ENCODE measurements around the gene ATP13A4.

ATP13A4 gene

DNA sequence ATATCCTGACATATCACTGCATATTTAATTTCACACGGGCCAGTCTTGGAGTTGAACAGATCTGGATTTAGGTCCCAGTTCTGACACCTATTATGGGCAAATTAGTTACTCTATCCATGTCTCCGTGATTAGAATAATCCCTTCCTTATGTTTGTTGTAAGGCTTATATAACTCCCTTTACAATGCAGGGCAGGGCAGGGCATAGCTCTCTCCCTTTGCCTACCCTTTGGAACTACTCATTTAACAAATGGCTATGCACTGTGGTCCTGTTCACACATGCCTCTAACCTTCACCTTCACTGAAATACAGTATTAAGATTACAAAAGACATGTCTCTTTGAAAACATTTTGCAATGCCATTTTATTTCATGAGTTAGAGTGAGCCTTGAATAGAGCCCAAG lies 151.4 kb downstream of the ATP13A4 start:
- no peak for DNase-seq (ENCODE audit: low read depth, low spot score)

DNA sequence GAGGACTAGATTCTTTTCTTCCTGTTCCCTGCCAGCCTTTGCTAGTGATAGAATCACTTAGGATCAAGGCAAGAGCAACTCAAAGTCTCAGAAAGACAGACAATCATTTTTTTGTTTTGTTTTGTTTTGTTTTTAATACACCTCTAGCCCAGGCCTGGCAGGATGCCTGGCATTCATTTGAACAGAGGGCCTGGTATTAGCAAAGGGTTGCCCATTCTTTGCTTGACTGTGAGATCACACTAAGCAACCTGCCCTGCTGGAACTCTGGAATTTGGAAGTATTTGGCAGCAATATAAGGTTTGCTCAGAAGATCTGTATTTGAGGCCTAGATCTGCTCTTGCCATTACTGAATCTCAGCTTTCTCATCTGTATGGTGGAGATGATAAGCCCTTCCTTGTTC lies 154.4 kb downstream of the ATP13A4 start:
- DNase-seq (ENCODE audit: low read depth, low spot score) = no peak

DNA sequence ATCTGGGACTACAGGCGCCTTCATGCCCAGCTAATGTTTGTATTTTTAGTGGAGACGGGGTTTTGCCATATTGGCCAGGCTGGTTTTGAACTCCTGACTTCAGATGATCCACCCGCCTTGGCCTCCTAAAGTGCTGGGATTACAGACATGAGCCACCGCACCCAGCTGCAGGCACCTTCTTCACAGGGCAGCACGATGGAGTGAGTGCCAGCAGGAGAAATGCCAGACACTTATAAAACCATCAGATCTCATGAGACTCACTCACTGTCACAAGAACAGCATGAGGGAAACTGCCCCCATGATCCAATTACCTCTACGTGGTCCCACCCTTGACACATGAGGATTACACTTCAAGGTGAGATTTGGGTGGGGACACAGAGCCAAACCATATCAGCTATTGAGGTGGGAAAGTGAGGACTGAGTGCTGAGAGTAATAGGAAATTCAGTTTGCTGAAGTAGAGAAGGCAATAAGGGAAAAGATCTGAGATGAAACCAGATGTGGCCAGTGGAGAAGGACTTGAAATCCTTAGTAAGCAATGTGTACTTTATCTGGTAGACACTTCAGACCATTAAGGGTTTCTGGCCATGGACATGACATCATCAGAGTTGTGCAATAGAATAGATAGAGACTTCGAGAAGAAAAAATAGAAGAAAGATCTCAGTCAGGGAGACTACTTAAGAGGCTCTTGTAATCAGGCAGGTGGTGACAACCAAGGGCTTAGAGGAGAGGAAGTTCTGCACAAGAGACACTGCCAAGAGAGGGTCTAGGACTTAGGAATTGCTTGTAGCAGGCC lies 158.0 kb downstream of the ATP13A4 start:
- no peak for DNase-seq (ENCODE audit: low read depth, low spot score)

DNA sequence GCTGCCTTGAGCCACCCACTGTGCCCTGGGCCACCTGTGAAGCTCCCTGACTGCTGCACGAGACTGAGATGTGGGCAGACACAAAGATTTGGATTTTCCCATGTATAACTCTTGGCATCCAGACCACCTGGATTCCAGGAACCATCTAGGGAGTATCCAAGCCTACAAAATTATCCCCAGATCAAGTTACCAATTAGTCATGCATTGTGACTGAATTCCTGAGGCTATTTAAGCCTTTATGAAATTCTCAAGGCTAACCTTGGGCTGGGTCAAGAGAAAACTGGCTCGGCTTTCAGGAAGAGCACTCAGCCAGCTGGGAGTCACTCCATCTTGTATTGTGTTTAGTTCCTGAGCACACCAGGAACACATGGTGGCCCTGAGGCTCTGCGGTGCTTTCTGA lies 162.8 kb downstream of the ATP13A4 start:
- DNase-seq (ENCODE audit: low read depth, low spot score) = no peak

DNA sequence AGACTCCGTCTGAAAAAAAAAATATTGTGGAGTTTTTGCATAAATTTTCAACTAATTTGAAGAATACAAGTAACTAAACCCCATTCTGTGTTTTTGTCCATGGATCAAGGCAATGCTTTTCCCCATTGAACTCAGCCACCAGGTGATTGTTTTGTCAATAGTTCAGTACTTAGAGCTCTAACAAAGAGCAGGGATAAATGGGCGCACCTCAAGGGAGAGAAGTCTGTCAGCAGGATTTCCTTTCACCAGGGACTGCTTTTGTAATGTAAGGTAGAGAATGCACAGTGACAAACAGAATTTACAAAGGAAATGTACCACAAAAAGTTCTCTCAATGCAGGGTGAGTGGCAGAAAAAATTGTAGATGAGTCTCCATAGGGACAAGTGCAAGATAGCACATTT lies 165.4 kb downstream of the ATP13A4 start:
- DNase-seq (ENCODE audit: low read depth, low spot score) = no peak

DNA sequence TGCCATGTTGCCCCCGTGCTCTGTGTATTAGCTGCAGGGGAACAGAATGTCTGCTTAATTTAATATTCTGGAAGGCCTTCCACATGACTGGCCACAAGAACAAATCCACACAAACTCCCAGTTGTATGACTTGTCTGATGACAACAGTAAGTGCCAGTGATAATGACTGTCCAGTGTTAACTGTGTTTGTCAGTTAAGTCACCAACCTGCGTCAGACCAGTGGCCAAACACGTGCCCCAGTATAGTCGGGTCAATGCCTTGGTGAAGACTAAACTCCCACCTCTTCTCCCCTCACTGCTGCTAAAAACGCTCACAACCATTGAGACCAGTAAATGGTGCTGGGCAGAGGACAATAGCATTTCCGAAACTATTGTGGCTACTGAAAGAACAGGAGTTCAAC lies 166.3 kb downstream of the ATP13A4 start:
- DNase-seq (ENCODE audit: low read depth, low spot score) = no peak

DNA sequence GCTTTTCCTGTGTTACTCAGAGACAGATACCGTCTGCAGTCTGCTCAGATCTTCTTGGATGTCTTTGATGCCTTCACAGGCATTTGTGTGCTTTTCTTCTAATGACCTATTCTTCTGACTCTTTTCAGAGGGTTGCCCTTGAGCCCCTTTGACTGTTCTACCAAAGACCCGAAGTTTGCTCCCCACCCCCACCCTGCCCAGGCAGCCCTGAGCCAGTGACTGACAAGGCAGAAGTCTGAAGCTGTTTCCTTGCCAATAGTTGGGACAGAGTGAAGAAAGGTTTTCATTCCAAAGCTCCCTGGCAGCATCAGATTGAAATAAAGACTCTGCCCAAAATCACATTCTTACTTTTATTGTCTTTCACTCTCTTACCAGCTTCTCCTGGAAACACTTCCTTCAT lies 167.1 kb downstream of the ATP13A4 start:
- no peak for DNase-seq (ENCODE audit: low read depth, low spot score)

DNA sequence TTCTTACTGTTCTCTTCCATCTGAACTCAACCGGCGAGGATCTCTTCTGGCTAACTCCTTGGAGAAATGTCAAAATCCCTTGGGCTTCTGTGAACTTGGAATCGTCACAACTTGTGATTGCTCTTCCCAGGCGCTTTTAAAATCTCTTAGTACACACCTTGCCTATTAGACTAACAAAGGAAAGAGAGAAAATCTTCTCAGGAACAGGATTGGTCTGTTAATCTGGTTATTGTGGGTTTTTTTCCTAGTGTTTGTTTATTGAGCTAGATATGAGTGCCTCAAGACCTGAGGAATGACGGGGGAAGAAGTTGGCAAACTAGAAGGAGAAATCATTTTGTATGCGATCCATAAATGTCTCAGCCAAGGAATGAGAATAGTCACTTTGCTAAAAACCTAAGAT lies 176.0 kb downstream of the ATP13A4 start, which contains the start of gene ATP13A5:
ATP13A5 (minus strand) TSS at position 48 of the 400 bp plus-strand sequence; CDS start at position 20, 28 bp downstream.
- DNase-seq (ENCODE audit: low read depth, low spot score) = no peak

DNA sequence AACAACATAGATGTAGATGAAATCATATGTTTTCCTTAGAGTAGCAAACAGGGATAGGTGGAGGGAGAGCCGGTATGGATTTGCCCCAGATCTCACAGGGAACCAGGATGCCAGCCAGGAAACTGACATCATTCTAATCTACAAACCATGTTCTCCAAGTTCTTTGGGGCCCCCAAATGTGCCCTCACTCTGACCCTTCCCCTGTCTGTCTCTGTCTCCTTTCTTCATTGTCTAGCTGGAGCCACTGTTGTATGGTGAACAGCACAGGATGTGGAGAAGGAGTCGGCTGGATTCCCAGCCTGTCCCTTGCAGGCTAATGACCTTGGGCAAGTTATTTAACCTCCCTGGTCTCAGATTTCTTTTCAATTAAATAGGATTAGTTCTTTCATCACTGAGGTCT lies 177.1 kb downstream of the ATP13A4 start:
- DNase-seq (ENCODE audit: low read depth, low spot score) = no peak

DNA sequence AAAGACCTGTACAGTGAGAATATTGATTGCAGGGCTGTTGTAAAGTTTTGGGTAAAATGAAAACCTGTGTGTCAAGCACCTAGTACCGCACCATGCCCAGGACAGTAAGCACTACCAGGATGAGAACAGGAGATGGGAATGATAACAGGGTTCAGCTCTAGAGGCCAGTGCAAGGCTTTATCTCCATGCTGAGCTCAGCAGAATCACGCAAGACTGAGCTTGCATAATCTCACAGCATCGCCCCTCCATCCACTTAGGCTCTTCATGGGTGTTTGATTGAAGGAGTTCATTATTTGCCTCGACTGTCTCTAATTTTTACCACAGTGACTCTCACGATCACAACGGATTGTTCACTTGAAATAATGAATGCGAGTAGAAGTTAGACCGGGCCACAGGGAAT lies 179.1 kb downstream of the ATP13A4 start:
- no peak for DNase-seq (ENCODE audit: low read depth, low spot score)

DNA sequence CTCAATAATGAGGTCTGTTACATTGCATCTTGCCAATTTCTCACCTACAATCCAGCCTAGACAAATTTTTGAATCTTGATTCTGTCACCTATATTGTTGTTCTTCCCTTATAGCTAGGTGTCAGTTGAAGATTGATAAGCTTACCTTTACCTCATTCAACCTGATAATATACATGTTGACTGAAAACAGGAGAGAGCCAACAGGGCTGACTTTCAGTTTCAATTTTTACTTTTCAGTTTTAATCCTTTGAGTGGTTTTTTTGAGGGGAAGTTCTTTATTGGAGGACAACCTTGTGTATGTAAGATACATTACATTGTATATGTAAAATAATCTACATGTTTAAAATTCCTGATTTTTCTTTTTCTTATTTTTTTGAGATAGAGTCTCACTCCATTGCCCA lies 181.9 kb downstream of the ATP13A4 start:
- DNase-seq (ENCODE audit: low read depth, low spot score) = no peak

DNA sequence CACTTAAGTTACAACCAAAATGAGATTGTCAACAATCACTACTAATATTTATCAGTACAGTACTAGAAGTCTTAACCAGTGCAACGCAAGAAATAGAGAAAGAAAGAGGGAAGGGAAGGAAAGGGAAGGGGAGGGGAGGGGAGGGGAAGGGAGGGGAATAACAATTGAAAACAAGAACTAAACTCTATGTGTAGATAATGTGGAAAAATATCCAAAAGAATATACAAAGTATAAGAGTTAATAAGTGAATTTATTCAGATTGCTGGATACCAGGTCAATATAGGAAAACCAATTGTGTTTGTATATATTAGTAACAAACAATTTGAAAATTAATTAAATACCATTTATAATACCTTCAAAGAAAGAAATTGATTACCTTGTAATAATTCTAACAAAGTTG lies 186.8 kb downstream of the ATP13A4 start:
- DNase-seq (ENCODE audit: low read depth, low spot score) = no peak

DNA sequence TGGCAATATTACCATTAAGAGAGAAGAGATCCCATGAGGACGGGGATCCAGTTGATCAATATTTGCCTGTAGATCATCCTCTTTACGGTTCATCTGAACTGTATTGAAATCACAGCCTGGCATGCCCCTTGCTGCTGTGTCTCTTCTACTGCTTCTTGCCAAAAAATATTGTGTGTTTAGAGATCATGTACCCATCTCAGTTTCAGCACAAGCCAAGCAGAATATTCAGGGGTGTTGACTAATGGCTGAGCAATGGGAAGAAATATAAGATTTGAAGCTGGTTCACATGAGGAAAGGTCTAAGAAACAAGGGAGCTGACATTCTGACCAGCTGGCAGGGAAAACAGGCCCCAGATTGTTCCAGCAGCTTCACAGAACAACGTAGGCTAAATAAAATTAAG lies 197.4 kb downstream of the ATP13A4 start:
- DNase-seq (ENCODE audit: low read depth, low spot score) = no peak

DNA sequence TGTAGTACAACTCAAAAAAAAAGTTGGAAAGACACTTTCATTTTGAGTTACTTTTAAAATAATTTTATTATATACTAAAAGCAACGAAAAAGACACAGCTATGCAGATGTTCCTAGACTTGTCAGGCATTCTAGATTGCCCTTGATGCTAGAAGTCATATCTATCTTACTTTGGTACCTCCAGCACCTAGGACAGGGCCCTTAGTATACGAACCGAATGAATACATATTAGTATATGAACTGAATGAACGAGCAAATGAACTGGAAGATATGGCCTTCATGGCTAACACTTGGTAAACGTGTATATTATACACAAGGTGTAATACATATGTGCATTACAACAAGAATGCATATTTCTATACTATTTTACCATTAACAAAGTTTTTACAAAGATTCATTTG lies 200.3 kb downstream of the ATP13A4 start:
- DNase-seq (ENCODE audit: low read depth, low spot score) = no peak
